ENCODE measurements around the gene ANAPC1.
"Not testable (repeated sequence)": the region's sequence is repeated elsewhere in the genome, so short reads cannot be mapped to it uniquely, and the experiment has no call there.

Gene ANAPC1

GRCh38 chr2:111729812-111730458 is 154.1 kb downstream of the ANAPC1 start:
- not testable (repeated sequence) for H3K9me3 ChIP-seq (ENCODE audit: control insufficient read depth, insufficient read depth, low read length); DNase-seq (ENCODE audit: low read depth, low spot score); H3K36me3 ChIP-seq (ENCODE audit: control insufficient read depth, insufficient read depth, low read length); H3K27me3 ChIP-seq (ENCODE audit: control insufficient read depth, insufficient read depth, low read length); H3K27ac ChIP-seq (ENCODE audit: low read length); H3K4me3 ChIP-seq (ENCODE audit: low read length); H3K4me1 ChIP-seq (ENCODE audit: control insufficient read depth, insufficient read depth, low read length)
- WGBS (ENCODE audit: insufficient coverage, insufficient read length): no CpG with 5 or more reads among the region's 9 CpGs

GRCh38 chr2:111727611-111728110 is 156.3 kb downstream of the ANAPC1 start:
- not testable (repeated sequence) for H3K4me1 ChIP-seq (ENCODE audit: control insufficient read depth, insufficient read depth, low read length); H3K27me3 ChIP-seq (ENCODE audit: control insufficient read depth, insufficient read depth, low read length); H3K9me3 ChIP-seq (ENCODE audit: control insufficient read depth, insufficient read depth, low read length); DNase-seq (ENCODE audit: low read depth, low spot score); H3K4me3 ChIP-seq (ENCODE audit: low read length); H3K27ac ChIP-seq (ENCODE audit: low read length); H3K36me3 ChIP-seq (ENCODE audit: control insufficient read depth, insufficient read depth, low read length)
- no CpG with 5 or more reads among the region's 16 CpGs for WGBS (ENCODE audit: insufficient coverage, insufficient read length)

- H3K4me1 ChIP-seq (ENCODE audit: control insufficient read depth, insufficient read depth, low read length); DNase-seq (ENCODE audit: low read depth, low spot score); H3K27me3 ChIP-seq (ENCODE audit: control insufficient read depth, insufficient read depth, low read length); H3K36me3 ChIP-seq (ENCODE audit: control insufficient read depth, insufficient read depth, low read length); H3K4me3 ChIP-seq (ENCODE audit: low read length); H3K27ac ChIP-seq (ENCODE audit: low read length); H3K9me3 ChIP-seq (ENCODE audit: control insufficient read depth, insufficient read depth, low read length): not testable (repeated sequence)
- no CpG with 5 or more reads among the region's 6 CpGs for WGBS (ENCODE audit: insufficient coverage, insufficient read length)
Observed at GRCh38 chr2:111725742-111726141, 158.3 kb downstream of the ANAPC1 start.

- not testable (repeated sequence) for DNase-seq (ENCODE audit: low read depth, low spot score); H3K4me3 ChIP-seq (ENCODE audit: low read length); H3K36me3 ChIP-seq (ENCODE audit: control insufficient read depth, insufficient read depth, low read length); H3K27ac ChIP-seq (ENCODE audit: low read length); H3K9me3 ChIP-seq (ENCODE audit: control insufficient read depth, insufficient read depth, low read length); H3K27me3 ChIP-seq (ENCODE audit: control insufficient read depth, insufficient read depth, low read length); H3K4me1 ChIP-seq (ENCODE audit: control insufficient read depth, insufficient read depth, low read length)
- WGBS (ENCODE audit: insufficient coverage, insufficient read length): no CpG with 5 or more reads among the region's 9 CpGs
Observed at GRCh38 chr2:111719610-111720009, 164.4 kb downstream of the ANAPC1 start.
